Astrocyte (in vitro differentiated cells and primary cell): ENCODE data around the gene FAM124B.

Source experiments
- CTCF ChIP-seq: IDR thresholded peaks from 2 replicates; pipeline ENCODE4 v1.5.1; 2011; ENCODE audit warnings: low read depth, mild to moderate bottlenecking, inconsistent platforms, low read length, moderate library complexity; ENCODE audit not compliant: insufficient read depth
- EZH2 ChIP-seq: IDR thresholded peaks from 2 replicates; pipeline ENCODE4 v1.6.1; 2012; ENCODE audit warnings: mild to moderate bottlenecking, low read length, inconsistent platforms; ENCODE audit not compliant: insufficient read depth

GRCh38 chr2:224362094-224362493, 39.8 kb downstream of the FAM124B start:
- no peak for TF ChIP-seq CTCF
- no peak for TF ChIP-seq EZH2
